Type B pancreatic cell (in vitro differentiated cells): ENCODE results near the gene LGR6. TPM values are rescaled to one million over a fixed set of nuclear protein-coding genes. Genes with fewer than 3 reads are reported as not detected.

Source experiments
- DNase-seq: peaks from one replicate; pipeline ENCODE4 v3.0.0; 2021; ENCODE audit warnings: mixed read lengths; ENCODE audit not compliant: unreplicated experiment; ENCODE audit errors: extremely low spot score
- H3K27ac Mint-ChIP-seq: 2 replicates; pipeline ENCODE4 v1.8.0; 2021; ENCODE audit warnings: mild to moderate bottlenecking, mixed read lengths
- H3K27me3 Mint-ChIP-seq: 2 replicates; pipeline ENCODE4 v1.8.0; 2021; ENCODE audit warnings: mixed read lengths
- H3K36me3 Mint-ChIP-seq: 2 replicates; pipeline ENCODE4 v1.8.0; 2021; ENCODE audit warnings: mixed read lengths
- H3K4me1 Mint-ChIP-seq: one replicate; pipeline ENCODE4 v1.8.0; 2021; ENCODE audit warnings: mixed read lengths; ENCODE audit not compliant: unreplicated experiment
- H3K4me3 Mint-ChIP-seq: 2 replicates; pipeline ENCODE4 v1.8.0; 2021; ENCODE audit warnings: mild to moderate bottlenecking, mixed read lengths
- H3K9me3 Mint-ChIP-seq: 2 replicates; pipeline ENCODE4 v1.8.0; 2021; ENCODE audit warnings: mixed read lengths
- total RNA-seq: library from RNA; stranded (reverse); gene quantifications from 2 replicates; pipeline ENCODE4 v1.2.1, GENCODE V29; 2021; ENCODE audit warnings: low replicate concordance
- TF ChIP-seq, protein P1 (sequence below): fragments of 200-600 bp; sonication (generic); conservative IDR thresholded peaks from 2 replicates; pipeline ENCODE4 v1.5.0; 2021; ENCODE audit warnings: antibody characterized with exemption, mild to moderate bottlenecking

Gene LGR6
- total RNA-seq, 1 donor from 2014 or later: 2.8 TPM

DNA sequence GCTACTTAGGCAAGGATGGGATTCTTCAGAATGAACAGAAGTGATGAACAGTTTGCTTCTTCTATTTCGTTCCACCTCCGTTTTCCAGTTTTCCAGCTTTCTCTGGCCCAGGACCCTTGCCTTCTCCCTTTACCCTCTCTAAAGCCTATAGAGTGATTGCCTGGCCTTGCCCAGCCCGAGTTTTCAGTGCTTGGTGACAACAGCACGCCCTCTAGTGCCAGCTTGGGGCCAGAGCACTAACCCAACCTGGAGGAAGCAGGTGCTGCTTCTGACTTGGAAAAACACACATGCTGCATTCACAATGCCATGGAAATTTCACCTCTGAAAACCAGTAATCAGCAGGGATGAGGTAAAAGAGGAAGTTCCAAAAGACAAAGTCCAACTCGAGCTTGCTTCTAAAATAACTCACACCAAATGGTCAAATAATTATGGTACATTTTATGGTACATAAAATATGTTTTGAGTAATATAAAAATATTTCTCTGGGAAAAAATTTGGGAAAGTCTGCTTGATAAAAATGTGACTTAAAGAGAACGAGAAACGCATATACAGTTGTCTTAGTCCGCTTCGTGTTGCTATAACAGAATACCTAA, 122.1 kb downstream of the LGR6 start:
- DNase-seq: peak; percentile 79
- Mint-ChIP-seq H3K4me1 (no peaks in the 10 kb centered on the region), H3K36me3 (no peaks in the 10 kb centered on the region), H3K27ac (no peak overlapping the region), H3K27me3 (peaks cover 31% of the 10 kb centered on the region), H3K4me3 (no peak overlapping the region), H3K9me3 (no peaks in the 10 kb centered on the region)
- TF ChIP-seq, protein P1, sequence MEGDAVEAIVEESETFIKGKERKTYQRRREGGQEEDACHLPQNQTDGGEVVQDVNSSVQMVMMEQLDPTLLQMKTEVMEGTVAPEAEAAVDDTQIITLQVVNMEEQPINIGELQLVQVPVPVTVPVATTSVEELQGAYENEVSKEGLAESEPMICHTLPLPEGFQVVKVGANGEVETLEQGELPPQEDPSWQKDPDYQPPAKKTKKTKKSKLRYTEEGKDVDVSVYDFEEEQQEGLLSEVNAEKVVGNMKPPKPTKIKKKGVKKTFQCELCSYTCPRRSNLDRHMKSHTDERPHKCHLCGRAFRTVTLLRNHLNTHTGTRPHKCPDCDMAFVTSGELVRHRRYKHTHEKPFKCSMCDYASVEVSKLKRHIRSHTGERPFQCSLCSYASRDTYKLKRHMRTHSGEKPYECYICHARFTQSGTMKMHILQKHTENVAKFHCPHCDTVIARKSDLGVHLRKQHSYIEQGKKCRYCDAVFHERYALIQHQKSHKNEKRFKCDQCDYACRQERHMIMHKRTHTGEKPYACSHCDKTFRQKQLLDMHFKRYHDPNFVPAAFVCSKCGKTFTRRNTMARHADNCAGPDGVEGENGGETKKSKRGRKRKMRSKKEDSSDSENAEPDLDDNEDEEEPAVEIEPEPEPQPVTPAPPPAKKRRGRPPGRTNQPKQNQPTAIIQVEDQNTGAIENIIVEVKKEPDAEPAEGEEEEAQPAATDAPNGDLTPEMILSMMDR: peak; percentile 97

DNA sequence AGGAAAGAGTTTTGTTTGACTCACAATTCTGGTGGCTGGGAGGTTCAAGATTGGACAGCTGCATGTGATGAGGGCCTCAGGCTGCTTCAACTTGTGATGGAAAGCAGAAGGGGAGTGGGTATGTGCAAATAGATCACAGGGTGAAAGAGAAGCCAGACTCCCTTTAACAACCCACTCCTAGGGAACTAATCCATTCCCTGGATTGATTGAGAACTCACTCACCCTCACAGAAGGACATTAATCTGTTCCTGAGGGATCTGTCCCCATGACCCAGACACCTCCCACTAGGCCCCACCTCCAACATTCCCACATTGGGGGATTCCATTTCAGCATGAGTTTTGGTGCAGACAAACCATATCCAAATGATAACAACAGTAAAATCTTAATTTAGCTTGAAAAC, 122.6 kb downstream of the LGR6 start:
- no peaks in the 10 kb centered on the region for H3K9me3 Mint-ChIP-seq
- TF ChIP-seq, protein P1: no peak
- peaks cover 27% of the 10 kb centered on the region for H3K27me3 Mint-ChIP-seq

DNA sequence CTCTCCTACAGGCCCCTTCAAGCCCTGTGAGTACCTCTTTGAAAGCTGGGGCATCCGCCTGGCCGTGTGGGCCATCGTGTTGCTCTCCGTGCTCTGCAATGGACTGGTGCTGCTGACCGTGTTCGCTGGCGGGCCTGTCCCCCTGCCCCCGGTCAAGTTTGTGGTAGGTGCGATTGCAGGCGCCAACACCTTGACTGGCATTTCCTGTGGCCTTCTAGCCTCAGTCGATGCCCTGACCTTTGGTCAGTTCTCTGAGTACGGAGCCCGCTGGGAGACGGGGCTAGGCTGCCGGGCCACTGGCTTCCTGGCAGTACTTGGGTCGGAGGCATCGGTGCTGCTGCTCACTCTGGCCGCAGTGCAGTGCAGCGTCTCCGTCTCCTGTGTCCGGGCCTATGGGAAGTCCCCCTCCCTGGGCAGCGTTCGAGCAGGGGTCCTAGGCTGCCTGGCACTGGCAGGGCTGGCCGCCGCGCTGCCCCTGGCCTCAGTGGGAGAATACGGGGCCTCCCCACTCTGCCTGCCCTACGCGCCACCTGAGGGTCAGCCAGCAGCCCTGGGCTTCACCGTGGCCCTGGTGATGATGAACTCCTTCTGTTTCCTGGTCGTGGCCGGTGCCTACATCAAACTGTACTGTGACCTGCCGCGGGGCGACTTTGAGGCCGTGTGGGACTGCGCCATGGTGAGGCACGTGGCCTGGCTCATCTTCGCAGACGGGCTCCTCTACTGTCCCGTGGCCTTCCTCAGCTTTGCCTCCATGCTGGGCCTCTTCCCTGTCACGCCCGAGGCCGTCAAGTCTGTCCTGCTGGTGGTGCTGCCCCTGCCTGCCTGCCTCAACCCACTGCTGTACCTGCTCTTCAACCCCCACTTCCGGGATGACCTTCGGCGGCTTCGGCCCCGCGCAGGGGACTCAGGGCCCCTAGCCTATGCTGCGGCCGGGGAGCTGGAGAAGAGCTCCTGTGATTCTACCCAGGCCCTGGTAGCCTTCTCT, 124.6 kb downstream of the LGR6 start:
- Mint-ChIP-seq H3K27me3 (peaks cover 20% of the 10 kb centered on the region), H3K4me1 (no peaks in the 10 kb centered on the region), H3K9me3 (no peaks in the 10 kb centered on the region), H3K36me3 (no peaks in the 10 kb centered on the region), H3K4me3 (no peak overlapping the region), H3K27ac (no peak overlapping the region)
- no peak for DNase-seq
- TF ChIP-seq, protein P1: no peak

More for the DNA sequence above, 122.6 kb downstream of the LGR6 start:
- H3K4me3 Mint-ChIP-seq: no peak overlapping the region
- H3K36me3 Mint-ChIP-seq: no peaks in the 10 kb centered on the region
- no peak for DNase-seq
- H3K27ac Mint-ChIP-seq: no peak overlapping the region
- no peaks in the 10 kb centered on the region for H3K4me1 Mint-ChIP-seq

GRCh38 chr1:202319381-202320080, 125.9 kb downstream of the LGR6 start:
- DNase-seq: no peak
- Mint-ChIP-seq H3K4me1 (no peaks in the 10 kb centered on the region), H3K36me3 (no peaks in the 10 kb centered on the region), H3K4me3 (no peak overlapping the region), H3K9me3 (no peaks in the 10 kb centered on the region), H3K27me3 (peaks cover 17% of the 10 kb centered on the region), H3K27ac (no peak overlapping the region)
- TF ChIP-seq, protein P1: no peak

DNA sequence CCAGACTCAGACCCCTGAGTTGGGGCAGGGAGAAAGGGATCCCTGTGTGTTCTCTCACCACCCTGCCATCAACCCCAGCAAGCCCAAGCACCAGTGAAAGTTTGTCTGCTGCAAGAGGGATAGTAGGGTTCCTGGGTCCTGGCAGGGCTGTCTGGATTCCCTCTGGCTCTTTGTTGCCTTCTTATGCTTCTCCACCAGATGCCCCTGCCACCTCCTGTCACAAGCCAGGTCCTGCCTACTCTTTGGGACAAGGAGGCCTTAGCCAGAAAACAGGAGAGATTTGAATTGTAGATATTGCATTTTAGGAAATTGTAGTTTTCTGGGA, 126.4 kb downstream of the LGR6 start:
- TF ChIP-seq, protein P1: no peak
- no peak overlapping the region for H3K27ac Mint-ChIP-seq
- H3K36me3 Mint-ChIP-seq: no peaks in the 10 kb centered on the region
- H3K4me3 Mint-ChIP-seq: no peak overlapping the region
- peaks cover 16% of the 10 kb centered on the region for H3K27me3 Mint-ChIP-seq
- no peak for DNase-seq
- H3K4me1 Mint-ChIP-seq: no peaks in the 10 kb centered on the region
- H3K9me3 Mint-ChIP-seq: no peaks in the 10 kb centered on the region
